ENCODE measurements around the gene UBL3.

- no peak for TF ChIP-seq POLR2A (IDR thresholded peaks at IDR 0.05)
- TF ChIP-seq CTCF (IDR thresholded peaks at IDR 0.05): no peak
- TF ChIP-seq EP300 (IDR thresholded peaks at IDR 0.05): no peak
Measured at GRCh38 chr13:29868581-29868980, 18.2 kb upstream of the UBL3 start.

Measured in ovary (tissue), 3 donors.